Vagina (tissue), 2 donors: ENCODE data around the gene SH3TC2. TPM values are rescaled to one million over a fixed set of nuclear protein-coding genes. Genes with fewer than 3 reads are reported as not detected.

ENCODE experiments used
- DNase-seq, 2 donors: peaks; one replicate each; pipeline ENCODE4 v3.0.0-alpha.2; 2017; ENCODE audit errors: extremely low spot score in 2 of 2
- H3K27ac ChIP-seq: fragments of 200-600 bp; sonication (generic); one replicate; pipeline ENCODE4 v1.5.1; 2019
- H3K27me3 ChIP-seq: fragments of 200-600 bp; sonication (generic); one replicate; pipeline ENCODE4 v1.5.1; 2019
- H3K36me3 ChIP-seq, 2 donors: fragments of 200-600 bp; sonication (generic); one replicate each; pipeline ENCODE4 v1.5.1; 2017 to 2019
- H3K4me1 ChIP-seq: fragments of 200-600 bp; sonication (generic); one replicate; pipeline ENCODE4 v1.5.1; 2019
- H3K4me3 ChIP-seq, 2 donors: fragments of 200-600 bp; sonication (generic); 1 replicate in 1 of 2; 2 replicates in 1 of 2; pipeline ENCODE4 v1.5.1; 2016 to 2019
- H3K9me3 ChIP-seq: fragments of 200-600 bp; sonication (generic); one replicate; pipeline ENCODE4 v1.5.1; 2019
- CTCF ChIP-seq, 3 experiments: fragments of 450-650 bp in 2 of 3; fragments of 200-600 bp in 1 of 3; sonication (generic) in 1 of 3; IDR thresholded peaks; one replicate each; pipeline ENCODE4 v1.5.1; 2017 to 2019; ENCODE audit warnings: antibody characterized with exemption in 3 of 3, mild to moderate bottlenecking in 2 of 3, moderate library complexity in 2 of 3
- POLR2A ChIP-seq, 2 donors: fragments of 450-650 bp; IDR thresholded peaks; one replicate each; pipeline ENCODE4 v1.6.1; 2017; ENCODE audit warnings: antibody characterized with exemption in 2 of 2, mild to moderate bottlenecking in 2 of 2, moderate library complexity in 2 of 2
- POLR2AphosphoS5 ChIP-seq, 2 donors: sonication (generic); formaldehyde crosslinking; IDR thresholded peaks; one replicate each; pipeline ENCODE4 v1.9.0; 2017; ENCODE audit warnings: antibody characterized with exemption in 2 of 2, mild to moderate bottlenecking in 2 of 2, low read depth in 1 of 2; ENCODE audit not compliant: insufficient read depth in 1 of 2
- intact Hi-C: fragments of 100-400 bp; cut with DNase I; formaldehyde crosslinking; loops from one replicate; pipeline ENCODE4 v1.15.1; 2023
- total RNA-seq: library from RNA; depleted of rRNA; stranded (reverse); fragments of >200 nt; gene quantifications from one replicate; pipeline ENCODE4 v1.2.3, GENCODE V29; 2016

SH3TC2 gene
- total RNA-seq, 1 donor from 2014 or later, result 2.0 TPM

GRCh38 chr5:148996270-148996669 lies 66.6 kb downstream of the SH3TC2 start:
- no peaks in the 10 kb centered on the region for H3K36me3 ChIP-seq
- TF ChIP-seq POLR2A (IDR thresholded peaks at IDR 0.05) (no peak), POLR2AphosphoS5 (IDR thresholded peaks at IDR 0.05; ENCODE audit: insufficient read depth in 1 of 2, low read depth in 1 of 2) (no peak), CTCF (IDR thresholded peaks at IDR 0.05) (no peak)
- H3K27me3 ChIP-seq, result no peaks in the 10 kb centered on the region
- DNase-seq, result no peak
- peaks cover 11% of the 10 kb centered on the region for H3K4me1 ChIP-seq
- no peak overlapping the region for H3K4me3 ChIP-seq
- intact Hi-C loops, result no loop called here
- H3K27ac ChIP-seq, result no peak overlapping the region
- H3K9me3 ChIP-seq, result no peaks in the 10 kb centered on the region

- intact Hi-C loops, result no loop called here
Observed at GRCh38 chr5:148995791-148996190, 67.1 kb downstream of the SH3TC2 start.

GRCh38 chr5:148993283-148993936 lies 69.5 kb downstream of the SH3TC2 start:
- Histone ChIP-seq H3K27ac (no peak overlapping the region), H3K36me3 (no peaks in the 10 kb centered on the region), H3K4me3 (no peak overlapping the region), H3K9me3 (no peaks in the 10 kb centered on the region), H3K27me3 (no peaks in the 10 kb centered on the region), H3K4me1 (peaks cover 11% of the 10 kb centered on the region)
- intact Hi-C loops, result no loop called here
- DNase-seq, result peak in 1 of 2 donors; percentile 19
- TF ChIP-seq CTCF (IDR thresholded peaks at IDR 0.05) (no peak), POLR2AphosphoS5 (IDR thresholded peaks at IDR 0.05; ENCODE audit: insufficient read depth in 1 of 2, low read depth in 1 of 2) (no peak), POLR2A (IDR thresholded peaks at IDR 0.05) (no peak)

More at GRCh38 chr5:148995791-148996190, 67.1 kb downstream of the SH3TC2 start:
- Histone ChIP-seq H3K4me1 (peaks cover 11% of the 10 kb centered on the region), H3K4me3 (no peak overlapping the region), H3K9me3 (no peaks in the 10 kb centered on the region), H3K36me3 (no peaks in the 10 kb centered on the region), H3K27ac (no peak overlapping the region), H3K27me3 (no peaks in the 10 kb centered on the region)
- no peak for TF ChIP-seq CTCF (IDR thresholded peaks at IDR 0.05)
- TF ChIP-seq POLR2AphosphoS5 (IDR thresholded peaks at IDR 0.05; ENCODE audit: insufficient read depth in 1 of 2, low read depth in 1 of 2), result no peak
- TF ChIP-seq POLR2A (IDR thresholded peaks at IDR 0.05), result no peak
- peak in 1 of 2 donors; percentile 16 for DNase-seq

- intact Hi-C loops, result no loop called here
- no peak for DNase-seq
- Histone ChIP-seq H3K9me3 (no peaks in the 10 kb centered on the region), H3K27ac (no peak overlapping the region), H3K27me3 (no peaks in the 10 kb centered on the region), H3K4me3 (no peak overlapping the region), H3K4me1 (peaks cover 11% of the 10 kb centered on the region), H3K36me3 (no peaks in the 10 kb centered on the region)
- TF ChIP-seq POLR2AphosphoS5 (IDR thresholded peaks at IDR 0.05; ENCODE audit: insufficient read depth in 1 of 2, low read depth in 1 of 2) (no peak), CTCF (IDR thresholded peaks at IDR 0.05) (no peak), POLR2A (IDR thresholded peaks at IDR 0.05) (no peak)
Observed at GRCh38 chr5:148992265-148992664, 70.6 kb downstream of the SH3TC2 start.

GRCh38 chr5:148991566-148991965 lies 71.3 kb downstream of the SH3TC2 start:
- Histone ChIP-seq H3K36me3 (no peaks in the 10 kb centered on the region), H3K4me3 (no peak overlapping the region), H3K9me3 (no peaks in the 10 kb centered on the region), H3K27me3 (no peaks in the 10 kb centered on the region), H3K27ac (no peak overlapping the region), H3K4me1 (peaks cover 7% of the 10 kb centered on the region)
- TF ChIP-seq POLR2AphosphoS5 (IDR thresholded peaks at IDR 0.05; ENCODE audit: insufficient read depth in 1 of 2, low read depth in 1 of 2) (no peak), CTCF (IDR thresholded peaks at IDR 0.05) (no peak)
- intact Hi-C loops, result no loop called here
- peak; percentile 49 to 72 for DNase-seq
